Right atrium auricular region (tissue), 2 donors: Measurements from ENCODE around the gene BCLAF1. TPM values are rescaled to one million over a fixed set of nuclear protein-coding genes. Genes with fewer than 3 reads are reported as not detected.

Source experiments
- DNase-seq: peaks from one replicate; pipeline ENCODE4 v3.0.0-alpha.2; 2019; ENCODE audit warnings: low spot score
- H3K27ac ChIP-seq, 2 donors: fragments of 200-600 bp; sonication (generic); 1 replicate in 1 of 2; 2 replicates in 1 of 2; pipeline ENCODE4 v1.5.1; 2016 to 2019
- H3K27me3 ChIP-seq, 2 donors: fragments of 200-600 bp; sonication (generic); one replicate each; pipeline versions ENCODE4 v1.5.1 to v1.6.0; 2017 to 2019
- H3K36me3 ChIP-seq: fragments of 200-600 bp; sonication (generic); one replicate; pipeline ENCODE4 v1.5.1; 2016
- H3K4me1 ChIP-seq, 2 donors: fragments of 200-600 bp; sonication (generic); one replicate each; pipeline versions ENCODE4 v1.5.1 to v1.6.0; 2017 to 2019
- H3K4me3 ChIP-seq, 2 donors: fragments of 200-600 bp; sonication (generic); 1 replicate in 1 of 2; 2 replicates in 1 of 2; pipeline ENCODE4 v1.5.1; 2017 to 2019; ENCODE audit warnings: mild to moderate bottlenecking in 1 of 2, moderate library complexity in 1 of 2
- H3K9me3 ChIP-seq, 2 donors: fragments of 200-600 bp; sonication (generic); one replicate each; pipeline ENCODE4 v1.5.1; 2019
- CTCF ChIP-seq, 2 donors: fragments of 200-600 bp; sonication (generic); IDR thresholded peaks; one replicate each; pipeline ENCODE4 v1.5.1; 2019; ENCODE audit warnings: antibody characterized with exemption in 2 of 2
- total RNA-seq, 2 donors: library from RNA; depleted of rRNA; stranded (reverse); fragments of >200 nt; gene quantifications; one replicate each; pipeline ENCODE4 v1.1.0, GENCODE V29; 2016

The BCLAF1 gene
- total RNA-seq, 2 donors from 2014 or later, result 47.9 to 49.4 TPM

GRCh38 chr6:136274062-136274461 lies 15.6 kb downstream of the BCLAF1 start:
- H3K36me3 ChIP-seq, result peaks cover 79% of the 10 kb centered on the region
- no peak overlapping the region for H3K27ac ChIP-seq
- no peak for DNase-seq
- H3K9me3 ChIP-seq, result no peaks in the 10 kb centered on the region
- H3K4me1 ChIP-seq, result peaks cover 0 to 12% of the 10 kb centered on the region in 2 donors
- no peak overlapping the region for H3K4me3 ChIP-seq
- TF ChIP-seq CTCF (IDR thresholded peaks at IDR 0.05), result no peak
- H3K27me3 ChIP-seq, result no peaks in the 10 kb centered on the region

GRCh38 chr6:136265101-136265500 lies 24.5 kb downstream of the BCLAF1 start:
- peaks cover 0 to 14% of the 10 kb centered on the region in 2 donors for H3K4me1 ChIP-seq
- H3K27ac ChIP-seq, result no peak overlapping the region
- DNase-seq, result no peak
- peaks cover 83% of the 10 kb centered on the region for H3K36me3 ChIP-seq
- no peak for TF ChIP-seq CTCF (IDR thresholded peaks at IDR 0.05)
- no peaks in the 10 kb centered on the region for H3K9me3 ChIP-seq
- H3K27me3 ChIP-seq, result no peaks in the 10 kb centered on the region
- no peak overlapping the region for H3K4me3 ChIP-seq

GRCh38 chr6:136262940-136263339 lies 26.7 kb downstream of the BCLAF1 start:
- DNase-seq, result no peak
- Histone ChIP-seq H3K27me3 (no peaks in the 10 kb centered on the region), H3K9me3 (no peaks in the 10 kb centered on the region), H3K4me3 (no peak overlapping the region), H3K36me3 (peaks cover 77% of the 10 kb centered on the region), H3K4me1 (peaks cover 0 to 14% of the 10 kb centered on the region in 2 donors), H3K27ac (no peak overlapping the region)
- no peak for TF ChIP-seq CTCF (IDR thresholded peaks at IDR 0.05)

GRCh38 chr6:136254851-136255466 lies 34.7 kb downstream of the BCLAF1 start:
- Histone ChIP-seq H3K9me3 (no peaks in the 10 kb centered on the region), H3K27me3 (no peaks in the 10 kb centered on the region), H3K27ac (no peak overlapping the region), H3K36me3 (peaks cover 28% of the 10 kb centered on the region), H3K4me3 (no peak overlapping the region), H3K4me1 (peaks cover 0 to 9% of the 10 kb centered on the region in 2 donors)
- no peak for DNase-seq
- TF ChIP-seq CTCF (IDR thresholded peaks at IDR 0.05), result no peak

GRCh38 chr6:136253734-136254133 lies 35.9 kb downstream of the BCLAF1 start:
- peaks cover 0 to 19% of the 10 kb centered on the region in 2 donors for H3K4me1 ChIP-seq
- no peaks in the 10 kb centered on the region for H3K27me3 ChIP-seq
- H3K9me3 ChIP-seq, result no peaks in the 10 kb centered on the region
- peaks cover 22% of the 10 kb centered on the region for H3K36me3 ChIP-seq
- no peak for DNase-seq
- no peak overlapping the region for H3K27ac ChIP-seq
- no peak overlapping the region for H3K4me3 ChIP-seq
- no peak for TF ChIP-seq CTCF (IDR thresholded peaks at IDR 0.05)

- peaks cover 9% of the 10 kb centered on the region for H3K36me3 ChIP-seq
- DNase-seq, result no peak
- no peaks in the 10 kb centered on the region for H3K9me3 ChIP-seq
- TF ChIP-seq CTCF (IDR thresholded peaks at IDR 0.05), result no peak
- no peak overlapping the region for H3K27ac ChIP-seq
- H3K27me3 ChIP-seq, result no peaks in the 10 kb centered on the region
- peaks cover 0 to 19% of the 10 kb centered on the region in 2 donors for H3K4me1 ChIP-seq
- no peak overlapping the region for H3K4me3 ChIP-seq
These were observed 37.2 kb downstream of the BCLAF1 start for GRCh38 chr6:136252441-136252840.
